Natural killer cell (primary cell): Measurements from ENCODE around the gene LLCFC1. TPM values are rescaled to one million over a fixed set of nuclear protein-coding genes. Genes with fewer than 3 reads are reported as not detected.

Experiments used
- ATAC-seq, 3 donors: fragments of 150-1000 bp in 2 of 3; fragments of 200-7000 bp in 1 of 3; cut with Tn5 transposase; 1 replicate in 1 of 3; 2 replicates in 2 of 3; pipeline ENCODE4 v1.10.0; 2021; ENCODE audit warnings: mild to moderate bottlenecking in 2 of 3, moderate library complexity in 2 of 3
- DNase-seq, 2 donors: peaks; one replicate each; pipeline versions ENCODE4 v3.0.0 to v3.0.0-alpha.2; 2013 to 2021; ENCODE audit warnings: mixed read lengths in 1 of 2
- H3K27ac ChIP-seq: one replicate; pipeline ENCODE4 v1.5.1; 2013; ENCODE audit warnings: mild to moderate bottlenecking, low read length
- H3K27me3 ChIP-seq: one replicate; pipeline ENCODE4 v1.6.1; 2013; ENCODE audit warnings: low read length; ENCODE audit not compliant: control insufficient read depth, insufficient read depth
- H3K36me3 ChIP-seq: one replicate; pipeline ENCODE4 v1.6.1; 2013; ENCODE audit warnings: low read length; ENCODE audit not compliant: control insufficient read depth, insufficient read depth
- H3K4me1 ChIP-seq: one replicate; pipeline ENCODE4 v1.6.1; 2013; ENCODE audit warnings: low read length; ENCODE audit not compliant: control insufficient read depth, insufficient read depth
- H3K4me3 ChIP-seq: one replicate; pipeline ENCODE4 v1.5.1; 2013; ENCODE audit warnings: low read length
- H3K9me3 ChIP-seq: one replicate; pipeline ENCODE4 v1.6.1; 2013; ENCODE audit warnings: low read length; ENCODE audit not compliant: control insufficient read depth, insufficient read depth
- H3K27ac Mint-ChIP-seq, 2 donors: one replicate each; pipeline ENCODE4 v1.8.0; 2022; ENCODE audit warnings: mild to moderate bottlenecking in 2 of 2, mixed read lengths in 2 of 2, moderate library complexity in 1 of 2
- H3K27me3 Mint-ChIP-seq, 2 donors: one replicate each; pipeline ENCODE4 v1.8.0; 2022; ENCODE audit warnings: low read depth in 2 of 2, mixed read lengths in 2 of 2
- H3K36me3 Mint-ChIP-seq: one replicate; pipeline ENCODE4 v1.8.0; 2022; ENCODE audit warnings: mixed read lengths
- H3K4me1 Mint-ChIP-seq, 2 donors: one replicate each; pipeline ENCODE4 v1.8.0; 2022; ENCODE audit warnings: mixed read lengths in 2 of 2
- H3K4me3 Mint-ChIP-seq: one replicate; pipeline ENCODE4 v1.8.0; 2022; ENCODE audit warnings: mild to moderate bottlenecking, moderate library complexity, mixed read lengths
- H3K9me3 Mint-ChIP-seq, 2 donors: one replicate each; pipeline ENCODE4 v1.8.0; 2022; ENCODE audit warnings: mixed read lengths in 2 of 2
- CTCF ChIP-seq: fragments of 200-600 bp; IDR thresholded peaks from one replicate; pipeline ENCODE4 v1.8.0; 2022; ENCODE audit warnings: antibody characterized with exemption
- WGBS: methylation state at CpG from one replicate; pipeline ENCODE4 v1.1.7; 2013; ENCODE audit warnings: missing lambda C conversion rate; ENCODE audit not compliant: insufficient coverage; 5-methylcytosine and 5-hydroxymethylcytosine counted together
- intact Hi-C: fragments of 100-400 bp; cut with micrococcal nuclease; formaldehyde crosslinking; loops from one replicate; pipeline ENCODE4 v1.14.2; 2022
- total RNA-seq, 4 donors: library from RNA; stranded (reverse); fragments of 120-200 nt in 1 of 4; gene quantifications; one replicate each; pipeline versions ENCODE4 v1.2.3 to v1.2.4, GENCODE V29; 2013 to 2022

LLCFC1 gene
- total RNA-seq, 3 donors from 2014 or later (not counting 1 experiment from before 2014, with no cell fraction given) = not detected

- TF ChIP-seq CTCF = no peak
- Histone ChIP-seq H3K27me3 (no peaks in the 10 kb centered on the region), H3K4me3 (no peak overlapping the region), H3K4me1 (no peaks in the 10 kb centered on the region), H3K27ac (no peak overlapping the region), H3K36me3 (no peaks in the 10 kb centered on the region), H3K9me3 (no peaks in the 10 kb centered on the region)
- WGBS = 88% methylated on average over 15 of the region's 15 CpGs
- Mint-ChIP-seq H3K27ac (no peak overlapping the region), H3K9me3 (no peaks in the 10 kb centered on the region), H3K27me3 (peaks cover 7 to 17% of the 10 kb centered on the region in 2 donors), H3K36me3 (no peaks in the 10 kb centered on the region), H3K4me1 (no peaks in the 10 kb centered on the region), H3K4me3 (no peak overlapping the region)
- DNase-seq (no peak), ATAC-seq (no peak)
- intact Hi-C loops = no loop called here
These were observed 37.6 kb upstream of the LLCFC1 start for GRCh38 chr7:142901426-142902259.

GRCh38 chr7:142904128-142904527 lies 35.2 kb upstream of the LLCFC1 start:
- Histone ChIP-seq H3K4me3 (no peak overlapping the region), H3K27me3 (no peaks in the 10 kb centered on the region), H3K36me3 (no peaks in the 10 kb centered on the region), H3K27ac (no peak overlapping the region), H3K4me1 (no peaks in the 10 kb centered on the region), H3K9me3 (no peaks in the 10 kb centered on the region)
- intact Hi-C loops = no loop called here
- Mint-ChIP-seq H3K9me3 (no peaks in the 10 kb centered on the region), H3K27me3 (peaks cover 16 to 17% of the 10 kb centered on the region in 2 donors), H3K4me1 (no peaks in the 10 kb centered on the region), H3K27ac (no peak overlapping the region), H3K4me3 (no peak overlapping the region), H3K36me3 (no peaks in the 10 kb centered on the region)
- ATAC-seq = no peak
- no peak for TF ChIP-seq CTCF
- no peak for DNase-seq

- Histone ChIP-seq H3K36me3 (no peaks in the 10 kb centered on the region), H3K9me3 (no peaks in the 10 kb centered on the region), H3K4me3 (no peak overlapping the region), H3K27ac (no peak overlapping the region), H3K27me3 (no peaks in the 10 kb centered on the region), H3K4me1 (no peaks in the 10 kb centered on the region)
- ATAC-seq (no peak), DNase-seq (no peak)
- no peaks in the 10 kb centered on the region for H3K4me1 Mint-ChIP-seq
- WGBS = 92% methylated on average over 2 of the region's 2 CpGs
- no peak overlapping the region for H3K4me3 Mint-ChIP-seq
- H3K9me3 Mint-ChIP-seq = no peaks in the 10 kb centered on the region
- intact Hi-C loops = no loop called here
- no peaks in the 10 kb centered on the region for H3K36me3 Mint-ChIP-seq
- no peak overlapping the region for H3K27ac Mint-ChIP-seq
- no peak for TF ChIP-seq CTCF
- H3K27me3 Mint-ChIP-seq = peaks cover 16 to 20% of the 10 kb centered on the region in 2 donors
These were observed 33.5 kb upstream of the LLCFC1 start for GRCh38 chr7:142905759-142906158.

GRCh38 chr7:142906643-142907042 lies 32.6 kb upstream of the LLCFC1 start:
- Mint-ChIP-seq H3K36me3 (no peaks in the 10 kb centered on the region), H3K4me1 (no peaks in the 10 kb centered on the region), H3K27ac (no peak overlapping the region), H3K27me3 (peaks cover 16 to 20% of the 10 kb centered on the region in 2 donors), H3K9me3 (no peaks in the 10 kb centered on the region), H3K4me3 (no peak overlapping the region)
- no peak overlapping the region for H3K4me3 ChIP-seq
- H3K4me1 ChIP-seq = no peaks in the 10 kb centered on the region
- no peaks in the 10 kb centered on the region for H3K27me3 ChIP-seq
- DNase-seq (no peak), ATAC-seq (no peak)
- 63% methylated on average over 2 of the region's 2 CpGs for WGBS
- TF ChIP-seq CTCF = no peak
- H3K27ac ChIP-seq = no peak overlapping the region
- H3K9me3 ChIP-seq = no peaks in the 10 kb centered on the region
- intact Hi-C loops = no loop called here
- H3K36me3 ChIP-seq = no peaks in the 10 kb centered on the region
